OCI-LY1 (cell line): ENCODE results near the gene COL9A2.

Experiments
- CTCF ChIP-seq: fragments of 200-600 bp; sonication (generic), shearing (Covaris generic); IDR thresholded peaks from 2 replicates; pipeline ENCODE4 v1.5.1; 2017; ENCODE audit warnings: mild to moderate bottlenecking, antibody characterized with exemption, low read length, moderate library complexity, mixed read lengths
- EZH2 ChIP-seq: fragments of 200-600 bp; sonication (generic), shearing (Covaris generic); IDR thresholded peaks from 2 replicates; pipeline ENCODE4 v1.8.0; 2017; ENCODE audit warnings: borderline replicate concordance, mixed run types, mild to moderate bottlenecking, antibody characterized with exemption, low read length, moderate library complexity, mixed read lengths

GRCh38 chr1:40337443-40337842 lies 20.4 kb upstream of the COL9A2 start:
- TF ChIP-seq CTCF (no peak), EZH2 (no peak)
